GM12873 (cell line): ENCODE results near the gene WDR27.

ENCODE experiments used
- TF ChIP-seq, protein P1 (sequence below): IDR thresholded peaks from 2 replicates; pipeline ENCODE4 v1.5.1; 2012; ENCODE audit warnings: low read depth, mild to moderate bottlenecking, moderate library complexity, low read length, control low read depth; ENCODE audit not compliant: insufficient read depth; ENCODE audit errors: missing control alignments

The WDR27 gene

DNA sequence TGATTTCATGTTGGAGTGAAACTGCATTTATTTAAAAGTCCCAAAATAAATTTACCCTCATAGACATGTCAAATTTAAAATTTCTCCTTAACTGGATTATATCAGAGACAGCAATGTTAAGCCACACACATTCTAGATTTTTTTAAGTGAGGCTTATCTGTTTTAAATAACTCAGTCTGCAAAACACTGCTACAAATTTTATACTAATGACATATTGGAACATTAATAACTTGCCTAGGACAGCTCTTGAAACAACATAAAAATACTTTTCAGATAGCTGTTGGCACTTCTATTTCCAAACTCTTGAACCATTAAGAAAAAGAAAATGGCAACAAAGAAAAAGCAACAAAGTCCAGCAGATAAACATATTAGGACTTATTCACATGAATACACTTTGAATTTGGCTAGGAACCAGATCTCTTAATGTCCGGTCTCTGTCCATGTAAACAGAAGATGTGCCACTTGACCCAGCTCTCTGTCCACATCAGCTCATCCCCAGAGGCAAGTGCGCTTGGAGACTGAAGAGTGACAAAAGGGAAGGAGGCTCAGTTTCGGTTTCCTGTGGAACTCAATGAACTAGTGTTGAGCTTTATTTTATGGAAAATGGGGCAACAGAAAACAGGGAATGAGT is 228.9 kb downstream of the WDR27 start:
- TF ChIP-seq, protein P1, sequence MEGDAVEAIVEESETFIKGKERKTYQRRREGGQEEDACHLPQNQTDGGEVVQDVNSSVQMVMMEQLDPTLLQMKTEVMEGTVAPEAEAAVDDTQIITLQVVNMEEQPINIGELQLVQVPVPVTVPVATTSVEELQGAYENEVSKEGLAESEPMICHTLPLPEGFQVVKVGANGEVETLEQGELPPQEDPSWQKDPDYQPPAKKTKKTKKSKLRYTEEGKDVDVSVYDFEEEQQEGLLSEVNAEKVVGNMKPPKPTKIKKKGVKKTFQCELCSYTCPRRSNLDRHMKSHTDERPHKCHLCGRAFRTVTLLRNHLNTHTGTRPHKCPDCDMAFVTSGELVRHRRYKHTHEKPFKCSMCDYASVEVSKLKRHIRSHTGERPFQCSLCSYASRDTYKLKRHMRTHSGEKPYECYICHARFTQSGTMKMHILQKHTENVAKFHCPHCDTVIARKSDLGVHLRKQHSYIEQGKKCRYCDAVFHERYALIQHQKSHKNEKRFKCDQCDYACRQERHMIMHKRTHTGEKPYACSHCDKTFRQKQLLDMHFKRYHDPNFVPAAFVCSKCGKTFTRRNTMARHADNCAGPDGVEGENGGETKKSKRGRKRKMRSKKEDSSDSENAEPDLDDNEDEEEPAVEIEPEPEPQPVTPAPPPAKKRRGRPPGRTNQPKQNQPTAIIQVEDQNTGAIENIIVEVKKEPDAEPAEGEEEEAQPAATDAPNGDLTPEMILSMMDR = no peak

DNA sequence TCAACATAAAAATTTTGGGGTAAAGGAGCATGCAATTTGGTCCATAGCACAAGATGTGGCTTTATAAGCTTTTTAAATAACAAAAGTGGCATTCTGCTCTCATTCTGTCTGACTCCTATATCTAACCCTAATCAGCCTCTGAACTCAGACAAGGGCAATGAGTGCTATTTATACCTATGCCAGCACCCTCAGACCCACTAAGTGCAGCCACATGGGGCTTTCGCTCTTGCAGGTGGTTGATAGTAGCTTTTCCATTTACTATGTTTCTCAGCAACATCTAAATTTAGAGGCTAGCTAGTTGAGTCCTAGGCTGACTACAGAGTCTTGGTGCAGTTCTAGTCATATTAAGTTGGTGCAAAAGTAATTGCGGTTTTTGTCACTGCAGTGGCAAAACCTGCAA is 231.0 kb downstream of the WDR27 start:
- TF ChIP-seq, protein P1 = no peak

DNA sequence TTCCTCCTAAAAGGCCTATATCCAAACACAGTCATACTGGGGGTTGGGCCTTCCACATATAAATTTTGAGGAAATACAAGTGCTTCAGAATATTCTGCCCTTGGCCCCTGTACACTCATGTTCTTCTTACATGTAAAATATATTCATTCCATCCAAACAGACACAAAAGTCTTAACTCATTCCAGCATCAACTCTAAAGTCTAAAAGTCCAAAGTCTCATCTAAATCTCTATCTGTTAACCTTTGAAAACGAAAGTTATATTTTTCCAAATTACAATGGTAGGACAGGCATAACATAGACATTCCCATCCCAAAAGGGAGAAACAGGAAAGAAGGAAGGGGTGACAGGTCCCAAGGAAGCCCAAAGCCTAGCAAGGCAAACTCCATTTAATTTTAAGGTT is 232.8 kb downstream of the WDR27 start:
- TF ChIP-seq, protein P1 = no peak

DNA sequence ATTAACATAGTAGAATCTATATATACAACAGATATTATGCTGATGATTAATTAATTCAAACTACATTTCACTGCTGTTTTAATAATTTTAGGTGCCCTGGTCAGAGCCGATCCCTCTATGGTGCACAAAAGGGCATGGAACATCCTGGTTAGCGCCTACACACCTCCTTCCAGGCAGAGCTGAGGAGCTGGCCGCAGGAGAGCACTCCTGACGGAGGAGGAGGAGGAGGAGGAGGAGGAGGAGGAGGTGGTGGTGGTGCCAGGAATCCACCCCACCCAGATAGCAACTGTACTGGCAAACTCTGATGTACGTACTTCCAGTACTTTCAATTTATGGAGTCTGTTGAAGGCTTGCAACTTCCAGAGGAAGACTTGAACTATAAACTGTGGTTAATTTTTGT is 244.1 kb downstream of the WDR27 start:
- TF ChIP-seq, protein P1 = no peak

DNA sequence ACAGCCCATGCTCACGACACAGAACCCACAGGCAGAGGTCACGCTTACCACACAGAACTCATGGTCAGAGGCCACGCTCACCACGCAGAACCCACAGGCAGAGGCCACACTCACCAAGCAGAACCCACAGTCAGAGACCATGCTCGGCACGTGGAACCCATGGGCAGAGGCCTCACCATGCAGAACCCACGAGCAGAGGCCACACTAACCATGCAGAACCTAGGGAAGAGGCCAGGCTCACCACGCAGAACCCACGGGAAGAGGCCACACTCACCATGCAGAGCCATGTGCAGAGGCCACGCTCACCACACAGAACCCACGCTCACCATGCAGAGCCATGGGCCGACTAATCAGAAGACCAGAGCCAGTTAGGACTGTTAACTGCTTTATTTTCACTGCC is 245.0 kb downstream of the WDR27 start:
- TF ChIP-seq, protein P1 = no peak

DNA sequence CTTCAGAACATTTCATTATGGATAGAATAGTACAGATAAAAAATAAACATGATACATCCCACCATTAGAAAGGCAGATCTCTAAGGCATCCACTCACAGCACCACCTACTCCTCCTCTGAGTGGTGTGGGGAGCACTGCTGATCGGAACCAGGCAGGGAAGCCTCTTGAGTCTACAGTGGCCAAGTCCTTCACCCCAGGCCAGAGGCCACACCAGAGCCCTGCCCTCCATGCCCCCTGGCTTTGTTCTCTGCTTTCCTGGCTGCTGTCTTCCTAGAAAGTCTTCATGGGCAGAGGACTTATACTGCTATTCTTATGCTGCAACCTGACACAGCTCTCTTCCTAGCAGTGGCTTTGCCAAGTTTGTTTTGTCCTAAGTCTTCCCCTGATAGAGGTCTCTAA is 246.4 kb downstream of the WDR27 start:
- TF ChIP-seq, protein P1 = no peak

DNA sequence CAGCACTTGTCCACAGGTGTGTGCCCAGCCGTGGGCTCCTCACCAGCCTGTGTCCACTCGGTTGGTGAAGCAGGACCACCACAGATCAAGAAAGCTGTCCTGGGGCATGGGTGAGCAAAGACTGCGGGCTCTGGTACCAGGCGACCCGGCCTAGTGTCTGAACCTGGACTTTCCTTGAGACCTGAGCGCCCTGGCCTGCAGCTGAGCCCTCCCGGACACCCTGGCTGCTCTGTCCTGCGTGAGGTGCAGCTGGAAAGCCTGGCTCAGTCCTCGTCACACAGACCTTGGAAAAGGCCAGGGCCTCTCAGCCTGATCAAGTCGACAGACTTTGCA is 247.0 kb downstream of the WDR27 start:
- TF ChIP-seq, protein P1 = no peak
